K562 (cell line): ENCODE results near the gene CENPX.

ENCODE experiments used
- C11orf30 ChIP-seq: fragments of 450-650 bp; IDR thresholded peaks from 2 replicates; pipeline ENCODE4 v1.6.1; 2016; ENCODE audit warnings: low read depth, mild to moderate bottlenecking
- HNRNPK ChIP-seq: fragments of 200-400 bp; formaldehyde crosslinking; IDR thresholded peaks from one replicate; pipeline ENCODE4 v1.6.1; 2018; ENCODE audit warnings: mild to moderate bottlenecking, low read depth, low read length; ENCODE audit not compliant: poor library complexity, severe bottlenecking
- POLR2A ChIP-seq: fragments of 450-650 bp; conservative IDR thresholded peaks from 2 replicates; pipeline ENCODE4 v1.6.1; 2016
- TF ChIP-seq, protein P1 (sequence below): fragments of 450-650 bp; IDR thresholded peaks from 2 replicates; pipeline ENCODE4 v1.6.1; 2017; ENCODE audit warnings: mild to moderate bottlenecking, moderate library complexity
- TF ChIP-seq, protein P2 (sequence below): fragments of 450-650 bp; conservative IDR thresholded peaks from 2 replicates; pipeline ENCODE4 v1.6.1; 2016; ENCODE audit warnings: missing genetic modification characterization, low read depth, mild to moderate bottlenecking, missing compliant biosample characterization, moderate library complexity

DNA sequence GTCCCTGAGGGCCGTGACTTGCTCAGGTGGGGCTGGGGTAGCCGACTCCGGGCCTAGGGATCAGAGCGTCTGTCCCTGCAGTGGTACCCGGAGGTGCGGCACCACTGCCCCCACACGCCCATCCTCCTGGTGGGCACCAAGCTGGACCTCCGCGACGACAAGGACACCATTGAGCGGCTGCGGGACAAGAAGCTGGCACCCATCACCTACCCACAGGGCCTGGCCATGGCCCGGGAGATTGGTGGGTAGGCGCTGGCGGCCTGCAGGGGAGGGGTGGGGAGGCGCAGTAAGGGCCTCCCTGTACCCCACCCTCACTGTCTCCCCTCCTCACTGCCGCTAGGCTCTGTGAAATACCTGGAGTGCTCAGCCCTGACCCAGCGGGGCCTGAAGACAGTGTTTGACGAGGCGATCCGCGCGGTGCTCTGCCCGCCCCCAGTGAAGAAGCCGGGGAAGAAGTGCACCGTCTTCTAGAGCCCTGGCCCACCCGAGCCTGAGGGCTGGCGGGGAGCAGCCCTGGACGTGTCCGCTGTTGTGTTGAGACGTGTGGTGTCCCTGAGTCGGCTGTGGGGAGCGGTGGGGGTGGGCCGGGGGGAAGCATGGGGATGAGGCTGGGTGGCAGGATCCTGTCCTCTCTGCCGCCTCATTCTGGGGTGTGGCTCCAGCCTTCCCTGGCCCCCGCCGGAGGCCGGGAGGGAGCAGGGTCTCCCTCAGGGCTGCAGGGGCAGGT, 10.8 kb upstream of the CENPX start:
- TF ChIP-seq HNRNPK (no peak), POLR2A (no peak), C11orf30 (no peak)
- TF ChIP-seq, protein P1, sequence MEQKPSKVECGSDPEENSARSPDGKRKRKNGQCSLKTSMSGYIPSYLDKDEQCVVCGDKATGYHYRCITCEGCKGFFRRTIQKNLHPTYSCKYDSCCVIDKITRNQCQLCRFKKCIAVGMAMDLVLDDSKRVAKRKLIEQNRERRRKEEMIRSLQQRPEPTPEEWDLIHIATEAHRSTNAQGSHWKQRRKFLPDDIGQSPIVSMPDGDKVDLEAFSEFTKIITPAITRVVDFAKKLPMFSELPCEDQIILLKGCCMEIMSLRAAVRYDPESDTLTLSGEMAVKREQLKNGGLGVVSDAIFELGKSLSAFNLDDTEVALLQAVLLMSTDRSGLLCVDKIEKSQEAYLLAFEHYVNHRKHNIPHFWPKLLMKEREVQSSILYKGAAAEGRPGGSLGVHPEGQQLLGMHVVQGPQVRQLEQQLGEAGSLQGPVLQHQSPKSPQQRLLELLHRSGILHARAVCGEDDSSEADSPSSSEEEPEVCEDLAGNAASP: no peak
- TF ChIP-seq, protein P2, sequence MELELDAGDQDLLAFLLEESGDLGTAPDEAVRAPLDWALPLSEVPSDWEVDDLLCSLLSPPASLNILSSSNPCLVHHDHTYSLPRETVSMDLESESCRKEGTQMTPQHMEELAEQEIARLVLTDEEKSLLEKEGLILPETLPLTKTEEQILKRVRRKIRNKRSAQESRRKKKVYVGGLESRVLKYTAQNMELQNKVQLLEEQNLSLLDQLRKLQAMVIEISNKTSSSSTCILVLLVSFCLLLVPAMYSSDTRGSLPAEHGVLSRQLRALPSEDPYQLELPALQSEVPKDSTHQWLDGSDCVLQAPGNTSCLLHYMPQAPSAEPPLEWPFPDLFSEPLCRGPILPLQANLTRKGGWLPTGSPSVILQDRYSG (tag): no peak
